ENCODE data around the gene TNK1. TPM values are rescaled to one million over a fixed set of nuclear protein-coding genes. Genes with fewer than 3 reads are reported as not detected.

The TNK1 gene
- total and polyA plus RNA-seq, 2 donors (not counting 1 experiment from before 2014, with no cell fraction given) = 11.7 to 23.7 TPM

- ATAC-seq (ENCODE audit: low read depth) (no peak), DNase-seq (no peak)
- Histone ChIP-seq H3K4me3 (ENCODE audit: control extremely low read depth in 1 of 5, extremely low read depth in 1 of 5, insufficient read depth in 1 of 5, low read depth in 2 of 5, low read length in 4 of 5) (no peak overlapping the region), H3K9me3 (ENCODE audit: control extremely low read depth in 1 of 3, control insufficient read depth in 2 of 3, insufficient read depth in 1 of 3, low read length in 2 of 3) (no peaks in the 10 kb centered on the region), H3K27me3 (replicated peaks in 1 of 4; ENCODE audit: control extremely low read depth in 1 of 4, control insufficient read depth in 3 of 4, insufficient read depth in 4 of 4, low read length in 3 of 4) (peaks cover 0 to 3% (median 0%) of the 10 kb centered on the region in 4 experiments), H3K36me3 (replicated peaks in 1 of 2; ENCODE audit: control extremely low read depth in 1 of 2, control insufficient read depth in 1 of 2, extremely low read depth in 1 of 2, insufficient read depth in 2 of 2, low read length in 1 of 2) (no peaks in the 10 kb centered on the region), H4K20me1 (ENCODE audit: control insufficient read depth, insufficient read depth, low read length, poor library complexity, severe bottlenecking) (no peaks in the 10 kb centered on the region), H3K27ac (ENCODE audit: low read length in 2 of 2) (no peak overlapping the region), H3K4me1 (ENCODE audit: control insufficient read depth in 2 of 2, insufficient read depth in 2 of 2, low read length in 2 of 2) (no peaks in the 10 kb centered on the region), H3K4me2 (replicated peaks; ENCODE audit: low read depth, low read length, poor library complexity, severe bottlenecking) (no peak overlapping the region), H3K79me2 (ENCODE audit: control insufficient read depth, insufficient read depth, low read length) (no peaks in the 10 kb centered on the region), H3K9ac (ENCODE audit: low read length) (no peak overlapping the region), H2AFZ (ENCODE audit: insufficient read depth, low read depth, low read length, poor library complexity, severe bottlenecking) (no peak overlapping the region)
- Mint-ChIP-seq H3K27me3 (peaks cover 4% of the 10 kb centered on the region), H3K4me3 (no peak overlapping the region), H3K9me3 (ENCODE audit: insufficient read depth) (no peaks in the 10 kb centered on the region), H3K27ac (no peak overlapping the region), H3K4me1 (no peaks in the 10 kb centered on the region)
- WGBS (ENCODE audit: insufficient coverage) = 95% methylated on average over 28 of the region's 29 CpGs
- ChIA-PET POLR2A (no interaction called here), CTCF (no interaction called here)
- intact Hi-C loops (cut with micrococcal nuclease) = no loop called here
- TF ChIP-seq EZH2 (IDR thresholded peaks at IDR 0.05; ENCODE audit: borderline replicate concordance, insufficient read depth, low read depth, low read length, poor library complexity, severe bottlenecking) (no peak), CTCF (IDR thresholded peaks at IDR 0.05) (no peak)
Observed at GRCh38 chr17:7426896-7427489, 46.1 kb downstream of the TNK1 start.

GRCh38 chr17:7427549-7427948 lies 46.7 kb downstream of the TNK1 start:
- no peak for DNase-seq
- POLR2A ChIA-PET = no interaction called here
- no peaks in the 10 kb centered on the region for H4K20me1 ChIP-seq (ENCODE audit: control insufficient read depth, insufficient read depth, low read length, poor library complexity, severe bottlenecking)
- TF ChIP-seq CTCF (IDR thresholded peaks at IDR 0.05) = no peak
- no peak for TF ChIP-seq EZH2 (IDR thresholded peaks at IDR 0.05; ENCODE audit: borderline replicate concordance, insufficient read depth, low read depth, low read length, poor library complexity, severe bottlenecking)
- H3K4me3 ChIP-seq (ENCODE audit: control extremely low read depth in 1 of 5, extremely low read depth in 1 of 5, insufficient read depth in 1 of 5, low read depth in 2 of 5, low read length in 4 of 5) = no peak overlapping the region
- H2AFZ ChIP-seq (ENCODE audit: insufficient read depth, low read depth, low read length, poor library complexity, severe bottlenecking) = no peak overlapping the region
- Mint-ChIP-seq H3K4me1 (no peaks in the 10 kb centered on the region), H3K4me3 (no peak overlapping the region), H3K27me3 (peaks cover 4% of the 10 kb centered on the region), H3K27ac (no peak overlapping the region), H3K9me3 (ENCODE audit: insufficient read depth) (no peaks in the 10 kb centered on the region)
- intact Hi-C loops (cut with micrococcal nuclease) = no loop called here
- H3K27me3 ChIP-seq (replicated peaks in 1 of 4; ENCODE audit: control extremely low read depth in 1 of 4, control insufficient read depth in 3 of 4, insufficient read depth in 4 of 4, low read length in 3 of 4) = peaks cover 0 to 3% (median 0%) of the 10 kb centered on the region in 4 experiments
- H3K4me1 ChIP-seq (ENCODE audit: control insufficient read depth in 2 of 2, insufficient read depth in 2 of 2, low read length in 2 of 2) = no peaks in the 10 kb centered on the region
- H3K9ac ChIP-seq (ENCODE audit: low read length) = no peak overlapping the region
- no peaks in the 10 kb centered on the region for H3K79me2 ChIP-seq (ENCODE audit: control insufficient read depth, insufficient read depth, low read length)
- ATAC-seq (ENCODE audit: low read depth) = no peak
- no peak overlapping the region for H3K27ac ChIP-seq (ENCODE audit: low read length in 2 of 2)
- WGBS (ENCODE audit: insufficient coverage) = 95% methylated on average over 7 of the region's 7 CpGs
- CTCF ChIA-PET = no interaction called here
- no peaks in the 10 kb centered on the region for H3K36me3 ChIP-seq (replicated peaks in 1 of 2; ENCODE audit: control extremely low read depth in 1 of 2, control insufficient read depth in 1 of 2, extremely low read depth in 1 of 2, insufficient read depth in 2 of 2, low read length in 1 of 2)
- H3K4me2 ChIP-seq (replicated peaks; ENCODE audit: low read depth, low read length, poor library complexity, severe bottlenecking) = no peak overlapping the region
- no peaks in the 10 kb centered on the region for H3K9me3 ChIP-seq (ENCODE audit: control extremely low read depth in 1 of 3, control insufficient read depth in 2 of 3, insufficient read depth in 1 of 3, low read length in 2 of 3)

All from B cell (primary cell).